HG02870 (cell line): ENCODE results near the gene ATP2B2.
"Not testable (repeated sequence)": the region's sequence is repeated elsewhere in the genome, so short reads cannot be mapped to it uniquely, and the experiment has no call there.

Experiments used
- ATAC-seq: cut with Tn5 transposase; IDR thresholded peaks from one replicate; pipeline ENCODE4 v1.9.1; 2021; ENCODE audit warnings: mild to moderate bottlenecking, moderate library complexity; ENCODE audit not compliant: unreplicated experiment

ATP2B2 gene

DNA sequence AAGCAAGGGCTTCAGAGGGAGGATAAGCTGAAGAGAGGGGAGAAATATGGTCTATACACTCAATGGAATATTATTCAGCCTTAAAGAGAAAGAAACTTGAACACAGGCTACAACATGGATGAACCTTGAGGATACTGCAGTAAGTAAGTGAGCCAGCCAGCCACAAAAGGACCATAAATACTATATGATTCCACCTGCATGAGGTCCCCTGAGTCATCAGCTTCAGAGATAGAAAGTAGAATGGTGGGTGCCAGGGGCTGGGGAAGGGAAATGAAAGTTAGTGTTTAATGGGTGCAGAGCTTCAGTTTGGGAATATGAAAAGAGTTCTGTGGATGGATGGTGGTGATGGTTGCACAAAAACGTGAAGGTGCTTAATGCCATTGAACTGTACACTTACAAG is 116.0 kb downstream of the ATP2B2 start:
- ATAC-seq, result no peak

DNA sequence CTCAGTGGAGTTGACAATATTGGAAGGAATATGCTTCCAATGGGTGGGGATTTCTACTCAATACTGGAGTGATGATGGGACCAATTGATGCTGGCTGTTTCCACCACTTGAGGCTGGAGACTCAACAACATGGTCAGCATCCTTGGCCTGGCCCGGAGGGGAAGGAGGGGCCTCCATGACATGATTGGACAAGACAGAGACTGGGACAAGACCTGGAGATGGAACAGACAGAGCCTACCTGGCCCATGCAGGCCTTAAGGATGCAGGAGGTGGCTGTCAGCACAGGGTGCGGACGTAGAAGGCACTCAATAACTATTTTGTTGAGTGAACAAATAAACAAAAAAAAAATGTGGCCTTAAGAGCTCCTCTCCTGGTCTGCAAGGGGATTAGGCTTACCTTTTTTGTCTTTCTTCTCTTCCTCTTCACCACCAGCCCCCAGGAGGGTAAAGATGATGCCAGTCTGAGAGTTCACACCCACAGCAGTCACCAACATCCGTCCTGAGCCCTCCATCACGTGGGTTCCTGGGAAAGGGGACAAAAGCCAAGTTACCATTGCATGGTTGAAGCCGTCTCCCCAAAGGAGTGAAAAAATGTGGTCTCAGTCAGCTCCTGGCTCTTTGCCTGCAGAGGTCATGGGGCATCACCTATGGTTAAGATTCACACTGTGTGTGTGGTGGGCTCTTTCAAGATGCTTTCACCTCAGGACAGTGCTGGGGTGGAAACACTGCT is 117.3 kb downstream of the ATP2B2 start:
- no peak for ATAC-seq

DNA sequence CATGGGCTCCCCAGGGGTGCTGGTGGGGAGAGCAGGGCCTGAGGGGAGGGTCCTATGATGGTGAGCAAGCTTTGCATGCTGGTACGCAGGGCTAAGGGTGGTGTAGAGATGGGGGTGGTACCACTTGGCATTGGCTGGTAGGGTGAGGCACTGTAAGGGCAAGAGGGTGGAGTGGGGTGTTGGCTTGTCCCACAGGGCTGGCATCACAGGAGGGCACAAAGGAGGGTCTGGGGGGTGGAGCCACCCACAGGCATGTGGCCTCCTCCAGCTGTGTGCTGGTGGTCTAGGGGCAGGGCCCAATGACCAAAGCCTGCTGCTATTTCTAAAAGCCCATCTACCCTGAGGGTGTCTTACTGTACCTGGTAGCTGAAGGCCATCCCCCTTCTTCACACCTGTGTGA is 119.3 kb downstream of the ATP2B2 start:
- ATAC-seq, result no peak

DNA sequence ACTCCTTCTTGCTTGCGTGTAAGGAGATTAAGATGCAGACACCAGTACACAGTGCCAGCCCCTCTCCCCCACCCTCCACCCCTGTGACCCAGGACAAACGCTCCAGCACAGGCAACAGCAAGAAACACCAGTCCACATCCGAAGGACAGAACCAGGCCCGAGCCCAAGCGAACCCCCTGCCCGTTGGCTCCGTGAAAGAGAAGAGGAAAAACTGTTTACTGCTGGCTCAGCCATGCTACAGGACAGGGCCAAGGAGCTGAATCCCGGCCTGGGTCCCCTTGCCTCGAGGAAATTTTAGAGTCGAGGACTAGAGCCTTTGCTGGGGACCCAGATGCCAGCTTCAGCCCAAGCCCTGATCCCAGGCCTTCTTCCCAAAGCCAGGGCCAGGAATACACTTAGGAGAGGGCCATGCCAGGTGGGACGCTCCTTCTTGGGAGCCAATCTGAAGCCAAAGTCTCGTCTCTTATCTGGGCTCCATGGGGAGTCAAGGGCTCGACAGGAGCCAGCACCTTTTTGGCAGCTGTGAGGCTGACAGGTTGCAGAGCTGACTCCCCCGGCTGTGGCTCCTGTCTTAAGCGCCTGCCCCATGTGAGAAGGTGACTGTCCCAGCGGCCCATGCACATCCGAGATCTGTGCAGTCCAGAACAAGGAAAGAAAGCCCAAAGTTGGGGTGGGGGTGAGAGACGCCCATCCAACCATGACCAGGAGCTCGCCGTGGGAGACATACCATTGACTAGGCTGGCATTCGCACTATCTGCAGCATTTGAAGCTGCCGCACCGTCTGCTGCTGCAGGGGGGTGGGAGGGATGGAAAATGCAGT is 120.6 kb downstream of the ATP2B2 start:
- no peak for ATAC-seq

DNA sequence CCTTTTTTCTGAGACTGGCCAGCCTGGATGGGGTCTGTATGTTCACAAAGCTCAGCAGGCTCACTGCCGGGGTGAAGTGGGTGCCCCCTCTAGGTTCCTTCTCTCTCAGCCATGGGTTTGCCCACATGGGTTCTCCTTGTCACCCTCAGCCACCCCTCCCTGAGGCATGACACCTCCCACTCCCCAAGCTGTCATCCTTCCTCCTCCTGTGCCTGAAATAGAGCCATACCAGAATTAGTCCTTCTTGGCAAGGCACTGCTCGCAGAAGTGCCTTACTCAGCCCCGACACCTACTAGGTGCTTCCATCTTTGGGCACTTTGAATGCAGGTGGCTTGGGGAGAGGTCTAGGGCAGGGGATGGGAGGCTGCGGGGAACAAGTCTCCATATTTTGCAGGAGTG is 121.5 kb downstream of the ATP2B2 start:
- ATAC-seq, result no peak

DNA sequence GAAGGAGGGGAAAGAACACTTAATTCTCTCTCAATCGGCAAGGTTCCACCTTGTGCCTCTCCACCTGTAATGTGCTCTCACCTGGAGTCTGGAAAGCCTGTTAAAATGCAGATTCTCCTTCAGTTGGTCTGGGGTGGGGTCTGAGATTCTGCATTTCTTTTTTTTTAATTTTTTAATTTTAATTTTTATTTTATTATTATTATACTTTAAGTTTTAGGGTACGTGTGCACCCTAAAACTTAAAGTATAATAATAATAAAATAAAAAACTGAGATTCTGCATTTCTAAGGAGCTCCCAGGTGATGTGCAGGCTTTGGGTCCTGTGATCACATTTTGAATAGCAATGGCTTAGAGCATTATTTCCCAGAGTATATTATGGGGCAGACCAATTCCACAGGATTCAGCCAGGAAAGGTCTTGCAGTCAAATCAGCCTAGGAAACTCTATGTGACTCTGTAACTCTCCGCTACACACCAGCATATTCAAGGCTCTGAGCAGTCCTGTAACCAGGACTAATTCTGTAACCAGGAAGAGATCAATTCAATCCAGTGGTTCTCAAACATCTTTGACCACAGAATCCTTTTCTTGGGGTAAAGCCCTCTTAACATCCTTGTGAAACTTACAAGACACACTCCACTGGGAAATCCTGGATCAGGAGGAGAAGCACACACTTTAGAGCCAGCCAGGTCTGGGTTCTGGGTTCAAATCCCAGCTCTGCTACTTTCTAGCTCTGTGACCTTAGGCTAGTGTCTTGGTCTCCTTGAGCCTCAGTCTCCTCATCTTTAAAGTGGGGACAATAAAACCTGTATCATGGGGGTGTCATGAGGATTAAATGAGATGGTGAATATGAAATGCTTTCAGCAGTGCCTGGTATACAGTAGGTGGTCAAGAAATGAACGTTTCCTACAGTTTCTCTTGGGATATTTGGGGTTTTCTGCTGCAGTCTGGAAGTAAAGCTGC is 122.2 kb downstream of the ATP2B2 start:
- no peak for ATAC-seq

DNA sequence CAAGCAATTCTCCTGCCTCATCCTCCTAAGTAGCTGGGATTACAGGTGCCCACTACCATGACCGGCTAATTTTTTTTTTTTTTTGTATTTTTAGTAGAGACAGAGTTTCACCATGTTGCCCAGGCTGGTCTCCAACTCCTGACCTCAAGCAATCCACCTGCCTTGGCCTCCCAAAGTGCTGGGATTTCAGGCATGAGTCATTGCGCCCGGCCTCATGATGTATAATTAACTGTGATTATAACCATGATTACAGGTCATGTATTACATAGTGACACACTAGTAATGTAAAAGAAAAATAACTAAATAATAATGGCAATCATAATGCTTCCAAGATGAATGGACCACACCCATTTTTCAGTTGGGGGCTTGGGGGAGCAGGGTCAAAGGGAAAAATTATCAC is 122.9 kb downstream of the ATP2B2 start:
- ATAC-seq, result not testable (repeated sequence)

DNA sequence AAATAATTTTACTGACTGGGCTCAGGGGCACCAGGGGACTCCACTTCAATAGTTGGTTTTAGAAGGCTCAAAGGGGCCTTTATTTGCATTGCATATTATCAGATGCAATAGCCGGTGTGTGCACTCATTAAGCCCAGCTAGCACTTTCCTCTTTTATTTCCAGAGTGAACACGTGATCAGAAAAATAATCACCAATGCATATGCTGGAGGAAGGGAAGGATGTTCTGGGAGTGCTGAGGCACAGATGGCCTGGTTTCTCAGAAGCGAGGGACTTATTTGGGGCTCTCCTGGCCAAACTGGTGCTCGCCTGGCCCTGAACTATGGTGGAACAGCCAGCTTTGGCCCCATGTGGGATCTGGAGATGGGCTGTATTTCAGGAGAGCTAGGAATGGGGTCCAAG is 124.0 kb downstream of the ATP2B2 start:
- no peak for ATAC-seq

DNA sequence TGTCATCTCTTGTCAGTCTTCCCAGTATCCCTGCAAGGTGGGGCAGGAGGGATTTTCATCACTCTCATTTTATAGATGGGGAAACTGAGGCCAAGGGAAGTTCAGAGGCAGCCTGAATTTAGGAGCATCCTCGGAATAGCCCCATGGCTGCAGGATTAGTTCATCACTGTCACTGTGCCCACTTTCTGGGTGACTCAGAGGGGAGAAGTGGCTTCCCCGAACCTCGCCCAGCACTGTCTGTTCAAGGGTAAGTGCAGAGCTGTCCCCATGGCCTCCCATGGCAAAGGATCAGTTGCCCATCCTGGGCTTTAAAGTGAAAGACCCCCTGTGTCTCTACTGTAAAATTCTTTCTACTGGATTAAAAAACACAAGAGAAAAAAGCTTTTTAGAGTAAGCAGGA is 124.5 kb downstream of the ATP2B2 start:
- ATAC-seq, result no peak

DNA sequence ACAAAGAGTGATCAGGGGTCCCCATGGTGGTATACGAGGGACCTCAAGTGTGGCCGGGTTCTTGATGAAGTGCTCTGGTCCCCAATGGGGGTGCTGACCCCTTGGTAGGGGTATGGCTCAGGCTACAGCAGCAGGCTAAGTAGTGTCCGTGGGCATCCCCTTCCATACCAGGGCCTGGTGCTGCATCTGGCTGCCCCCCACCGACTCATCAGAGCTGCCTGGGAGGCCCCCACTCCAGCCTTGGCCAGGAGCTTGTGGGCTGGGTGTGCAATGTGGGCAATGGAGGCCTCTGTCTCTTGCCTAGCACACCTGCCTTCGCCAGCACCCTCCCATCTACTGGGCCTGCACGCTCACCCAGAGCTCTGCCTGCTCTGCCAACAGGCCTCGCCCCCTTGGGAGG is 125.4 kb downstream of the ATP2B2 start:
- ATAC-seq, result no peak

DNA sequence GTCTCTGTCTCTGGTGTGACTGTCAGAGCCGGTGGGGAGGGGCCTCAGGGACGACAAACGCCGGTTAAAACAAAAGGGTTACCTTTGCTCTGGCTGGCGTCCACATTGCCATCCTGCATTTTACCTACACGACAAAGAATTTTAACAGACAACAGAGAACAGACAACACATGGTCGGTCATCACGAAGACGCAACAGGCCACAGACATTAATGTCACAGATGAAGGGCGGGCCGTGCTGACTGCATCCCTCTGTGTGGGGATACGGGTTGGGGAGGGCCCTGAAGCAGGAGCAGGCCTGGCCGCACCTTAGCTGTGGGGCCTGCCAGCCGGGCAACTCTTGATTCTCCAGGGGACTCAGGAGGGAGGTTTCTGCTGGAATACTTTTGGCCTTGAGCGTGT is 126.2 kb downstream of the ATP2B2 start:
- ATAC-seq, result no peak

DNA sequence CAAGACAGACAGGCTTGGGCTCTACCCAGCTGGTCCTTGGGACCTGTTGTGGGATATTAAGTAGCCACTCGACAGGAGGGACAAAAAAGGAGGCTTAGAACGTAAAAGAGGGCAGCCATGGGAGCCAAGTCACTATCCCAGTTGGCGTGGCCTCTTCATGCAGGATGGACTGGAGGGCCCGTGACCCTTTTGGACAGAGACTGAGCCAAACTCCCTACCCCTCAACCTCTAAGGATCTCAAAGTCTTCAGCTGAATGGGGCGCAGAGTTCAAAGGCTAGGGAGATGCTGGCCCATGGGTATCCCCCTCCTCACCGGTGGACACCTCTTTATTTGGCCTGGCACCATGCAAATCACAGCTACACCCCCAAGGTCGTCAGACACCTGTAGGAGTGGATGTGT is 126.6 kb downstream of the ATP2B2 start:
- ATAC-seq, result no peak

DNA sequence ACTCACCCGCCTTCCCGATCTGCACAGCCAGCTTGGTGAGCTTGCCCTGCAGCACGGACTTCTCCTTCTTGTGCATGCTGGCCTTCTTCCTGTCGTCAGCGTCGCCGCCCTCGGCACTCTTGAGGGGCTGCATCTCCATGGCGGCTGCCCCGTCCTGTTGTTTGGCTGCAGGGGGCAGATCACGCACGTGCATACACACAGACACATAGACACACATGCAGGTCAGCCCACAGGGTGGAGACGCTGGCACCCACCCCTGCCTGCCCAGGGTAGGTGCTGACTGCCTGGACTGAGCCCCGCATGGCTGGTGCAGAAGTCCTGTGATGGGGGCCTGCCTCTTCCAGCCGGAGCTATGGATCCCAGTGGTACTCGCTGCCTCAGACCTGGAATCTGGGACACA is 127.1 kb downstream of the ATP2B2 start:
- no peak for ATAC-seq

DNA sequence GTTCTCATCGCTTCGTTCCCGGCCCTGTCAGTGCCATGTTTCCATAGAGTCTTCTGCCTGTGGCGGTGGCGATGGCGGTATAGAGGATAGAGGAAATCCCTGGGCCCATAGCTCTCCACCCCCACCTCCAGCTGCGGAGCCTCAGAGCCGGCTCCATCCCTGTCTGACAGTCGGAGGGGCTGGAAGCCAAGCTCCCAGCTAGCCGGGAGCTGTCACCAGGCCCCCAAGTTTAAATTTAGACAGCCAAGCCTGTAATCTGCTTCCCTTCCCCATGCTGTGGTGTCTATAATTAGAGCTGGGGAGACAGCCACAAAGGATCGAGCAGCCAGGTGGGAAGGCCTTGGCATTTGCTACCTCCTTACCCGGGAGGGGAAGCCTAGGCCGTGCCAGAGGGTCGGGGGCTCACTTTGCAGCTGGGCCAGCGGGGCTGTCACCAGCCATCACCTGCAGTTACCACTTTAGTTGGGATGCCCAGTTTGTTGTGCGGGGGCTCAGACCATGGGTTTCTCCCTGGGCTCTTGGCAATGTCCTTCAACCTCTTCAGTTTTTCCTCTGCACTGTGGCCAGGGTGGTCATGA is 128.1 kb downstream of the ATP2B2 start:
- ATAC-seq, result no peak

DNA sequence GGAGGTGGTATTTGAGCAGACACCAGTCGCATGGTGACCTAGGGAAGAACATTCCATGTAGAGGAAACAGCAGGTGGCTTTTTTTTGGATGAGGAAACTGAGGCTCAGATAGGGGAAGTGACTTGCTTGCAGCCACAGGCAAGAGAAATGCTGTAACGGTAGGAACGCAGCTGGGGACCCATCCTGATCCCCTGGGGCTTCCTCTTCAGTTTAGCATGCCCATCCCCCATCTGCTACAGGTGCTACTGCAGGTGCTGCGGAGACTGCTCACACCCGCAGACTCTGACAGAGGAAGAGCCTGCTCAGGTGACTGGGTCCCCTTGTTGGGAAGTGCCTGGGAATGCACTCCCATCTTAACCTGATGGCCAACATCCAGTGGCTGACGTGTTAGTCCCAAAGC is 129.0 kb downstream of the ATP2B2 start:
- ATAC-seq, result no peak

DNA sequence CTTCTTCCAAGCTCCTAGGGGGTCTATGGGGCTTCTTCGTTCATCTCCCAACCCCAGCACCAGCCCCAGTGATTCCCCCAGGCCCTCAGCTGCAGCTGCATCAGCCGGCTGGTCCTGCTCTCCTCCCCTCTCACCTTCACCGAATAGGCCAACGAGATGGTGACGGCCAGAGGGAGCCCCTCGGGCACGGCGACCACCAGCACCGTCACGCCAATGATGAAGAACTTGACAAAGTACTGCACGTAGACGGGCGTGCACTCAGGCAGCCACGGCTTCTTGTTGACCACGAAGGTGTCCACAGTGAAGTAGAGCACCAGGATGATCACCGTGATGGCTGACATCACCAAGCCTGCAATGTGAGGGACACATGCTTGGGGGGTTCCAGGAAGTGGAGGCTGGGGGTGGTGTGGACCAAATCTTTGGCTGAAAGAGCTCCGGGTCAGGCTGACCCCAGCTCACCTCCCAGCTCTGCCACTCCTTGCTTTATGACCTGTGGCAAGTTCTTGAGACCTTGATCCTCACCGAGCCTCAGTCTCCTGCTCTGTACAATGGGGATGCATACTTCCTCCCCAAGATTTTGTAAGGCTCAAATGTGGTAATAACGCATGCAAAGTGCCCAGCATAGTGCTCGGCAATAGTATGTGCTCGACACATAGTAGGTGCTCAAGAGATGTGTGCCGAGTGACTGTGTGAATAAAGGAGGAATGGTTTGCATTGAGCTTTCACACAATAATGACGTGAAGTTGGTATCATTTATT is 129.9 kb downstream of the ATP2B2 start:
- no peak for ATAC-seq

DNA sequence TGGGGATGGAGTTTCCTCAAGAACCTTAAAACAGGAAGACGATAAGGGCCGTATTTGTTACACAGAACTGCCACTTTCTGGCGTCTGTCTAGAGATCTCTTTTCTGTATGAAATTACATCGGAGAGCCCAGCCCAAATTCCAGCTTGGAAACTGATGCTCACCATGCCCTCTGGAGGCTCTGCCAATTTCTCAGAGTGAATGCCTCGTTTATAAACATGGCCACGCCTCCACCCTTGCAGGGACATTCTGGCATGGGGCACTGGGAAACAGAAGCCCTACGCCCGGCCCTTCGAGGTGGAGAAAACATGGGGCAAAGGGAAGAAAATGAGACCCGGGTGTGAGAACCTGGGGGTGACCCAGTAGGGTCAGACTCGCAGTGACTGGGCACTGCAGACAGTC is 131.1 kb downstream of the ATP2B2 start:
- no peak for ATAC-seq

DNA sequence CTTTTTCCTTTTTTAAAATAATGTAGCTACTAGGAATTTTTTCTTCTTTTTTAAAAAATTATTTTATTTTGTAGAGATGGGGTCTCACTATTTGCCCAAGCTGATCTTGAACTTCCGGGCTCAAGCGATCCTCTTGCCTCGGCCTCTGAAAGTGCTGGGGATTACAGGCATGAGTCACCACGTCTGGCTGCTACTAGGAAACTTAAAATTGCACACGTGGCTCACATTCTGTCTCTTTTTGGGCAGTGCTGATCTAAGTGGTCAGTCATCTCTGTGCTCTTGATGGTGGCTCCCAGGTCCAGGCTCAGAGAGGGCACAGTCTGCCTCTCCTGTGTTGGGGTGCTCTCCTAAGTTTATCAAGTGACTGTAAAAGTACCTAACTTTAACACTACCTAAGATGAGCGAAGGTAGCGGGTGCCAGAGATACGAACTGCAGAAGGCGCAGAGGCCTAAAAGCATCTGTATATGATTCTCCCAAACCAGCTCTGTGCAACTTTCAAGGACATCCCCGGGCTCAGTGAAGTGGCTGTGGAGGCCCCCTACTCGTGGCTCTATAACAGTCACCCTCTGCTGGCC is 131.6 kb downstream of the ATP2B2 start:
- no peak for ATAC-seq

DNA sequence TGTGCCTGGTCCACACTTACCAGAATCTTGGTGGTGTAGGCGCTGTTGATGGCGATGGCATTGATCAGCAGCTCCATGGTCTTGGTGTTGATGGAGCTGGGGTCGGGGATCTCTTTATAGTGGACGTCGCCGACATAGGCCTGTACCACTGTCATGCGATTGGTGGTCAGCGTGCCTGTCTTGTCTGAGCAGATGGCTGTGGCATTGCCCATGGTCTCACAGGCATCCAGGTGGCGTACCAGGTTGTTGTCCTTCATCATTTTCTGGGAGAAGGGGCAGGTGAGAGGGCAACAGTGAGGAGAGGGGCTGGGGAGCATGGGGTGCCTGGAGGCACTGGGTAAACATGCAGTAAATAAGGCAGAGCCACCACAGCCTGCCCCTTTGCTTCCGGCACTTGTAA is 133.6 kb downstream of the ATP2B2 start:
- no peak for ATAC-seq

DNA sequence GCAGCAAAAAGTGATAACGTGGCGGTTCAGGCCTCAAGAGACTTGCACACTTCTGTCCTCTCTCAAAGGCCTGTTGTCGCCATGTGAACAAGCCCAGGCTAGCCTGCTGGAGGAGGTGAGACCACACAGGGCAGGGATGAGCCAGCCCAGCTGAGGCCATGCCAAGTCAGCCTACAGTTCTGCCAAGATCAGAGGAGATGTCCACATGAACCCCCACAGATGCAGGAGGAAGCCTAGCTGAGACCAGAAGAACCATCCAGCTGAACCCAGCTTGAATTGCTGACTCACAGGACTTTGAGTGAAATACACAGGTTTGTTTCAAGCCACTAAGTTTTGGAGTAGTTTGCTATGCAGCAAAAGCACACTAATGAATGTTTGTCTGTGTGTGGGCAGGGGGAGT is 134.2 kb downstream of the ATP2B2 start:
- no peak for ATAC-seq
